Lower leg skin (tissue), 3 donors: ENCODE measurements around the gene HOXC12.

Experiments used
- POLR2A ChIP-seq, 2 donors: fragments of 450-650 bp; IDR thresholded peaks; one replicate each; pipeline ENCODE4 v1.6.1; 2016 to 2017; ENCODE audit warnings: antibody characterized with exemption in 2 of 2, mild to moderate bottlenecking in 1 of 2, moderate library complexity in 1 of 2
- TF ChIP-seq, protein P1 (sequence below), 3 donors: fragments of 450-650 bp; IDR thresholded peaks; one replicate each; pipeline ENCODE4 v1.5.1; 2016; ENCODE audit warnings: antibody characterized with exemption in 3 of 3, mild to moderate bottlenecking in 3 of 3, moderate library complexity in 2 of 3

DNA sequence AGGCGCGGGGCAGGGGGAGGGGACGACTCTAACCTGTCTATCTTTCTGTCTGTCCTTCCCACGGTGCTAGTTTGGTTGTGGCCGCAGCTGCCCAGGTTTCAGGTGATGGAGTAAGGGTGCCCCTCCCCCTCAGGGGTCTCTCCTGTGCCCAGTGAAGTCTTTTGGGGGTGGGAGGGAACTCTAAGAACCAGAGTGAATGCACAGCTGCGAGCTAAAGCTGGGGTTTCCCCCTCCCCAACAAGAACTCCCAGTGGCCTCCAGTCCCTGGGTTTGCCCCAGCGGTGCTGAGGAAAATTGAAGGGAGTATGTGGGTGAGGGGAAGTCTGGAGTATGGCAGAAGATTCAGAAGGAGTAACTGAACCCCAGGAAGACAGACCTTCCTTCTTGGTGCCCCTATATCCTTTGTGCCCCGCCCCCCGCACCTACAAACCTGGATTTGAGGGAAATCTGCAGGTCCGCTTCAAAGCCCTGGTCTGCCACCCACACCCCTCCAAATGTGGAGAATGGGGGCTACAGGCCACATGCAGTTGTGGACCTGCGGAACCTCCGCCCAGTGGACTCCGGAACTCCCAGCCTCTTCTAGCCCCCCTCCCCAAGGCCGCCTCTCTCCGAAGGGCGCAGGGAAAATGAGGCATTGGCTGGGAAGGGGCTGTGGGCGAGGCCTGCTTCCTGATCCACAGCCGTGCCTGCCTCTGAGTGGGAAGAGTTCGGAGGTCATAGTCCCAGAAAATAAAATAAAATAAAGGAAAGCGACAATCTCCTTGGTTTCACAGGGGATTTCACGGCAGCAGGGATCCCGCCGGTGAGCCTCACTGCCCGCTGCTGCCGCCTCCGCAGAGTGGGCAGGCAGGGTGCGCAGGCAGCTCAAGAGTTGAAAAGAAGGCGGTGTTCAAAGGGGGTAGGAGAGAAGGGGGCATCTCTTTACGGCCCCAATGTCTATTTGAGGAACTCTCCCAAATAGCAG lies 41.8 kb downstream of the HOXC12 start:
- TF ChIP-seq, protein P1, sequence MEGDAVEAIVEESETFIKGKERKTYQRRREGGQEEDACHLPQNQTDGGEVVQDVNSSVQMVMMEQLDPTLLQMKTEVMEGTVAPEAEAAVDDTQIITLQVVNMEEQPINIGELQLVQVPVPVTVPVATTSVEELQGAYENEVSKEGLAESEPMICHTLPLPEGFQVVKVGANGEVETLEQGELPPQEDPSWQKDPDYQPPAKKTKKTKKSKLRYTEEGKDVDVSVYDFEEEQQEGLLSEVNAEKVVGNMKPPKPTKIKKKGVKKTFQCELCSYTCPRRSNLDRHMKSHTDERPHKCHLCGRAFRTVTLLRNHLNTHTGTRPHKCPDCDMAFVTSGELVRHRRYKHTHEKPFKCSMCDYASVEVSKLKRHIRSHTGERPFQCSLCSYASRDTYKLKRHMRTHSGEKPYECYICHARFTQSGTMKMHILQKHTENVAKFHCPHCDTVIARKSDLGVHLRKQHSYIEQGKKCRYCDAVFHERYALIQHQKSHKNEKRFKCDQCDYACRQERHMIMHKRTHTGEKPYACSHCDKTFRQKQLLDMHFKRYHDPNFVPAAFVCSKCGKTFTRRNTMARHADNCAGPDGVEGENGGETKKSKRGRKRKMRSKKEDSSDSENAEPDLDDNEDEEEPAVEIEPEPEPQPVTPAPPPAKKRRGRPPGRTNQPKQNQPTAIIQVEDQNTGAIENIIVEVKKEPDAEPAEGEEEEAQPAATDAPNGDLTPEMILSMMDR (IDR thresholded peaks at IDR 0.05): no peak
- no peak for TF ChIP-seq POLR2A (IDR thresholded peaks at IDR 0.05)
